H9 (cell line): ENCODE results near the gene DDRGK1. TPM values are rescaled to one million over a fixed set of nuclear protein-coding genes. Genes with fewer than 3 reads are reported as not detected.

Experiments
- DNase-seq: peaks from one replicate; pipeline ENCODE4 v3.0.0-alpha.2; 2017
- H2AFZ ChIP-seq: one replicate; pipeline ENCODE4 v1.6.1; 2013; ENCODE audit warnings: mild to moderate bottlenecking, low read length, control low read depth, moderate library complexity
- H2AK5ac ChIP-seq: 2 replicates; pipeline ENCODE4 v1.6.1; 2013; ENCODE audit warnings: low read length, control low read depth, mixed read lengths; ENCODE audit not compliant: insufficient read length
- H2BK120ac ChIP-seq: one replicate; pipeline ENCODE4 v1.6.1; 2013; ENCODE audit warnings: low read depth, mild to moderate bottlenecking, low read length, control low read depth, inconsistent platforms; ENCODE audit not compliant: poor library complexity, severe bottlenecking
- H2BK12ac ChIP-seq: 2 replicates; pipeline ENCODE4 v1.6.1; 2013; ENCODE audit warnings: low read length, control low read depth, mixed read lengths, low read depth; ENCODE audit not compliant: insufficient read length
- H2BK15ac ChIP-seq: 2 replicates; pipeline ENCODE4 v1.6.1; 2013; ENCODE audit warnings: low read depth, low read length, control low read depth
- H2BK20ac ChIP-seq: one replicate; pipeline ENCODE4 v1.6.1; 2013; ENCODE audit warnings: low read depth, mild to moderate bottlenecking, low read length, control low read depth, inconsistent platforms; ENCODE audit not compliant: poor library complexity, severe bottlenecking
- H2BK5ac ChIP-seq: 2 replicates; pipeline ENCODE4 v1.6.1; 2013; ENCODE audit warnings: low read length, control low read depth, mixed read lengths; ENCODE audit not compliant: insufficient read length
- H3K14ac ChIP-seq: 2 replicates; pipeline ENCODE4 v1.6.1; 2013; ENCODE audit warnings: low read length, control low read depth; ENCODE audit not compliant: insufficient read depth
- H3K18ac ChIP-seq: 2 replicates; pipeline ENCODE4 v1.6.1; 2013; ENCODE audit warnings: low read depth, mild to moderate bottlenecking, mixed read lengths, low read length, control low read depth; ENCODE audit not compliant: insufficient read length
- H3K23ac ChIP-seq: 2 replicates; pipeline ENCODE4 v1.6.1; 2013; ENCODE audit warnings: low read length, control low read depth, mixed read lengths, low read depth; ENCODE audit not compliant: insufficient read length
- H3K23me2 ChIP-seq: 2 replicates; pipeline ENCODE4 v1.6.1; 2013; ENCODE audit warnings: low read depth, mild to moderate bottlenecking, mixed read lengths, low read length, control low read depth; ENCODE audit not compliant: insufficient read length, poor library complexity, severe bottlenecking
- H3K27ac ChIP-seq: 2 replicates; pipeline ENCODE4 v1.5.1; 2013; ENCODE audit warnings: low read length, control low read depth, mixed read lengths, low read depth; ENCODE audit not compliant: insufficient read length
- H3K27me3 ChIP-seq: 2 replicates; pipeline ENCODE4 v1.6.1; 2013; ENCODE audit warnings: low read length, control low read depth, inconsistent platforms; ENCODE audit not compliant: insufficient read depth
- H3K4ac ChIP-seq: 2 replicates; pipeline ENCODE4 v1.6.1; 2013; ENCODE audit warnings: low read depth, mild to moderate bottlenecking, control low read depth, inconsistent platforms, low read length, moderate library complexity
- H3K4me1 ChIP-seq: 2 replicates; pipeline ENCODE4 v1.6.1; 2013; ENCODE audit warnings: low read length, control low read depth, inconsistent platforms; ENCODE audit not compliant: insufficient read depth
- H3K4me2 ChIP-seq: 2 replicates; pipeline ENCODE4 v1.6.1; 2013; ENCODE audit warnings: low read length, control low read depth, mixed read lengths; ENCODE audit not compliant: insufficient read length, insufficient read depth
- H3K56ac ChIP-seq: 2 replicates; pipeline ENCODE4 v1.6.1; 2013; ENCODE audit warnings: low read depth, mild to moderate bottlenecking, mixed read lengths, low read length, control low read depth; ENCODE audit not compliant: insufficient read length
- H3K79me1 ChIP-seq: 2 replicates; pipeline ENCODE4 v1.6.1; 2013; ENCODE audit warnings: low read depth, mild to moderate bottlenecking, moderate library complexity, low read length, control low read depth, inconsistent platforms; ENCODE audit not compliant: insufficient read depth, poor library complexity, severe bottlenecking
- H3K79me2 ChIP-seq: 2 replicates; pipeline ENCODE4 v1.6.1; 2013; ENCODE audit warnings: low read length, control low read depth, inconsistent platforms; ENCODE audit not compliant: insufficient read depth
- H3K9ac ChIP-seq: 2 replicates; pipeline ENCODE4 v1.6.1; 2013; ENCODE audit warnings: low read length, control low read depth, mixed read lengths; ENCODE audit not compliant: insufficient read length; ENCODE audit errors: extremely low read depth
- H3K9me3 ChIP-seq: one replicate; pipeline ENCODE4 v1.6.1; 2013; ENCODE audit warnings: low read depth, low read length, inconsistent platforms; ENCODE audit not compliant: control insufficient read depth
- H3T11ph ChIP-seq: one replicate; pipeline ENCODE4 v1.6.1; 2013; ENCODE audit warnings: mild to moderate bottlenecking, low read length, control low read depth, inconsistent platforms
- H4K20me1 ChIP-seq: one replicate; pipeline ENCODE4 v1.6.1; 2013; ENCODE audit not compliant: control insufficient read depth, insufficient read length, insufficient read depth
- H4K5ac ChIP-seq: 2 replicates; pipeline ENCODE4 v1.6.1; 2013; ENCODE audit warnings: low read depth, mild to moderate bottlenecking, mixed read lengths, low read length, control low read depth; ENCODE audit not compliant: insufficient read length
- H4K8ac ChIP-seq: replicated peaks from 2 replicates; pipeline ENCODE4 v1.6.1; 2013; ENCODE audit warnings: low read length, control low read depth, mixed read lengths, low read depth; ENCODE audit not compliant: insufficient read length
- H4K91ac ChIP-seq: 2 replicates; pipeline ENCODE4 v1.6.1; 2013; ENCODE audit warnings: low read depth, mild to moderate bottlenecking, moderate library complexity, mixed read lengths, low read length, control low read depth; ENCODE audit not compliant: insufficient read length
- H3K27ac Mint-ChIP-seq, 3 experiments: 2 replicates in 2 of 3; 3 replicates in 1 of 3; pipeline ENCODE4 v1.8.0; 2020 to 2021; ENCODE audit warnings: mixed read lengths in 3 of 3, mild to moderate bottlenecking in 1 of 3, moderate library complexity in 1 of 3
- H3K27me3 Mint-ChIP-seq: 2 replicates; pipeline ENCODE4 v1.8.0; 2021; ENCODE audit warnings: low read depth, mild to moderate bottlenecking, moderate library complexity, mixed read lengths
- H3K36me3 Mint-ChIP-seq, 3 experiments: 2 replicates in 2 of 3; 3 replicates in 1 of 3; pipeline ENCODE4 v1.8.0; 2020 to 2021; ENCODE audit warnings: low read depth in 3 of 3, mixed read lengths in 3 of 3; ENCODE audit not compliant: insufficient read depth in 1 of 3
- H3K4me1 Mint-ChIP-seq, 2 experiments: 2 replicates each; pipeline ENCODE4 v1.8.0; 2020; ENCODE audit warnings: mixed read lengths in 2 of 2
- H3K4me3 Mint-ChIP-seq, 2 experiments: 2 replicates in 1 of 2; 3 replicates in 1 of 2; pipeline ENCODE4 v1.8.0; 2020 to 2021; ENCODE audit warnings: mild to moderate bottlenecking in 2 of 2, mixed read lengths in 2 of 2, moderate library complexity in 1 of 2
- H3K9me3 Mint-ChIP-seq, 2 experiments: 2 replicates in 1 of 2; 3 replicates in 1 of 2; pipeline ENCODE4 v1.8.0; 2020; ENCODE audit warnings: mild to moderate bottlenecking in 2 of 2, mixed read lengths in 2 of 2, moderate library complexity in 1 of 2
- CTCF ChIP-seq: fragments of 200-600 bp; sonication (generic); conservative IDR thresholded peaks from 3 replicates; pipeline ENCODE4 v1.8.0; 2021; ENCODE audit warnings: antibody characterized with exemption, mild to moderate bottlenecking
- WGBS: extraction: QIAGEN DNeasy Blood & Tissue Kit; methylation state at CpG from one replicate; pipeline ENCODE4 v1.1.7; 2013; ENCODE audit warnings: missing lambda C conversion rate, low lambda C conversion rate, mixed read lengths; ENCODE audit not compliant: insufficient read length; ENCODE audit errors: extremely low coverage; 5-methylcytosine and 5-hydroxymethylcytosine counted together
- total RNA-seq: library from RNA; stranded (reverse); gene quantifications from 2 replicates; pipeline ENCODE4 v1.2.1, GENCODE V29; 2021

The DDRGK1 gene
- total RNA-seq, 1 experiment from 2014 or later, result 58.1 TPM

GRCh38 chr20:3177746-3178485 lies 26.6 kb downstream of the DDRGK1 start:
- H3K56ac ChIP-seq, result no peak overlapping the region
- H4K8ac ChIP-seq, result no peak overlapping the region
- H3K4me2 ChIP-seq, result no peak overlapping the region
- H3K14ac ChIP-seq, result no peak overlapping the region
- no peak overlapping the region for H2BK5ac ChIP-seq
- WGBS, result no CpG with 5 or more reads among the region's 8 CpGs
- H2BK15ac ChIP-seq, result no peak overlapping the region
- no peak for TF ChIP-seq CTCF
- no peaks in the 10 kb centered on the region for H3K27me3 ChIP-seq
- H2AK5ac ChIP-seq, result no peak overlapping the region
- H3K9me3 ChIP-seq, result no peaks in the 10 kb centered on the region
- H2BK12ac ChIP-seq, result no peak overlapping the region
- Mint-ChIP-seq H3K4me3 (no peak overlapping the region), H3K9me3 (no peaks in the 10 kb centered on the region; a peak in 1 of 5 replicates), H3K4me1 (peaks cover 17 to 18% of the 10 kb centered on the region in 2 experiments), H3K27ac (peak overlapping the region in 2 of 3 experiments; percentile 26 to 88; a peak in 1 of 7 replicates), H3K27me3 (no peaks in the 10 kb centered on the region; the same call in 1 of the 2 replicates), H3K36me3 (peaks cover 0 to 2% (median 0%) of the 10 kb centered on the region in 3 experiments; a peak in 1 of 7 replicates)
- no peak overlapping the region for H3T11ph ChIP-seq
- no peaks in the 10 kb centered on the region for H3K79me2 ChIP-seq
- no peak overlapping the region for H2AFZ ChIP-seq
- no peaks in the 10 kb centered on the region for H3K4me1 ChIP-seq
- H4K91ac ChIP-seq, result no peak overlapping the region
- no peak overlapping the region for H3K4ac ChIP-seq
- H3K9ac ChIP-seq, result no peak overlapping the region
- H4K20me1 ChIP-seq, result no peaks in the 10 kb centered on the region
- no peak overlapping the region for H3K23ac ChIP-seq
- peaks cover 12% of the 10 kb centered on the region for H3K23me2 ChIP-seq
- H3K18ac ChIP-seq, result no peak overlapping the region
- no peak overlapping the region for H2BK20ac ChIP-seq
- H3K27ac ChIP-seq, result no peak overlapping the region
- no peak overlapping the region for H2BK120ac ChIP-seq
- no peak for DNase-seq
- peak overlapping the region; percentile 81 for H4K5ac ChIP-seq
- no peaks in the 10 kb centered on the region for H3K79me1 ChIP-seq
